Endothelial cell of umbilical vein (primary cell): ENCODE data around the gene CMTM7.

Source experiments
- EZH2 ChIP-seq: IDR thresholded peaks from 2 replicates; pipeline ENCODE4 v1.6.1; 2012; ENCODE audit warnings: borderline replicate concordance, low read depth, mild to moderate bottlenecking, moderate library complexity, low read length, inconsistent platforms; ENCODE audit not compliant: severe bottlenecking
- POLR2AphosphoS5 ChIP-seq: IDR thresholded peaks from 2 replicates; pipeline ENCODE4 v1.6.1; 2012; ENCODE audit warnings: low read depth, mild to moderate bottlenecking, control low read depth, low read length, moderate library complexity; ENCODE audit not compliant: insufficient read depth
- TF ChIP-seq, protein P1 (sequence below): IDR thresholded peaks from 2 replicates; pipeline ENCODE4 v1.6.1; 2011; ENCODE audit not compliant: insufficient read depth, insufficient read length
- TF ChIP-seq, protein P2 (sequence below), 2 donors: IDR thresholded peaks; 1 replicate in 1 of 2; 2 replicates in 1 of 2; pipeline ENCODE4 v1.5.1; 2011; ENCODE audit warnings: low read length in 2 of 2, mild to moderate bottlenecking in 2 of 2, moderate library complexity in 2 of 2, control low read depth in 1 of 2, inconsistent platforms in 1 of 2, low read depth in 1 of 2; ENCODE audit not compliant: insufficient read depth in 1 of 2; ENCODE audit errors: extremely low read depth in 1 of 2

DNA sequence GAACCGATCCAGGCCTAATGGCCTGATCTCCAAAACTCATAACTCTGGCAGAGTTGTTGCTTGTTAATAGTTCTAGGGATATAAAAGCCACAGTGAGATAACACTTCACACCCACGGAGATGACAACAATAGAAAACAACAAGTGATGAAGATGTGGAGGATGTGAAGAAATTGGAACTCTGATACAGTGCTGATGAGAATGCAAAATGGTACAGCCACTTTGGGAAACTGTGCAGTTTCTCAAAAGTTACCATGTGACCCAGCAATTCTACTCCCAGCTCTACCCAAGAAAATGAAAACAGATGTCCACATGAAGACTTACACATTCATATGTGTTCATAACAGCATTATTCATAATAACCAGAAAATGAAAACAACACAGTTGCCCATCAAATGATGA is 3.8 kb downstream of the CMTM7 start:
- TF ChIP-seq EZH2 (no peak), POLR2AphosphoS5 (no peak)
- TF ChIP-seq, protein P1, sequence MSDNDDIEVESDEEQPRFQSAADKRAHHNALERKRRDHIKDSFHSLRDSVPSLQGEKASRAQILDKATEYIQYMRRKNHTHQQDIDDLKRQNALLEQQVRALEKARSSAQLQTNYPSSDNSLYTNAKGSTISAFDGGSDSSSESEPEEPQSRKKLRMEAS, result no peak
- TF ChIP-seq, protein P2, sequence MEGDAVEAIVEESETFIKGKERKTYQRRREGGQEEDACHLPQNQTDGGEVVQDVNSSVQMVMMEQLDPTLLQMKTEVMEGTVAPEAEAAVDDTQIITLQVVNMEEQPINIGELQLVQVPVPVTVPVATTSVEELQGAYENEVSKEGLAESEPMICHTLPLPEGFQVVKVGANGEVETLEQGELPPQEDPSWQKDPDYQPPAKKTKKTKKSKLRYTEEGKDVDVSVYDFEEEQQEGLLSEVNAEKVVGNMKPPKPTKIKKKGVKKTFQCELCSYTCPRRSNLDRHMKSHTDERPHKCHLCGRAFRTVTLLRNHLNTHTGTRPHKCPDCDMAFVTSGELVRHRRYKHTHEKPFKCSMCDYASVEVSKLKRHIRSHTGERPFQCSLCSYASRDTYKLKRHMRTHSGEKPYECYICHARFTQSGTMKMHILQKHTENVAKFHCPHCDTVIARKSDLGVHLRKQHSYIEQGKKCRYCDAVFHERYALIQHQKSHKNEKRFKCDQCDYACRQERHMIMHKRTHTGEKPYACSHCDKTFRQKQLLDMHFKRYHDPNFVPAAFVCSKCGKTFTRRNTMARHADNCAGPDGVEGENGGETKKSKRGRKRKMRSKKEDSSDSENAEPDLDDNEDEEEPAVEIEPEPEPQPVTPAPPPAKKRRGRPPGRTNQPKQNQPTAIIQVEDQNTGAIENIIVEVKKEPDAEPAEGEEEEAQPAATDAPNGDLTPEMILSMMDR (IDR thresholded peaks at IDR 0.05; ENCODE audit: extremely low read depth in 1 of 2, insufficient read depth in 1 of 2, low read depth in 1 of 2, low read length in 2 of 2), result no peak
